Caco-2 (cell line): ENCODE measurements around the gene FAM193A. TPM values are rescaled to one million over a fixed set of nuclear protein-coding genes. Genes with fewer than 3 reads are reported as not detected.

ENCODE experiments used
- BruUV-seq: library from RNA; stranded (reverse); fragments of 400-500 nt; replicated peaks from 2 replicates; lab custom pipeline; 2021; lab: Mats Ljungman, UMichigan
- CTCF ChIA-PET: fragments of 300-600 bp; sonication (Branson Sonifier 250); formaldehyde crosslinking; loops from one replicate; lab custom pipeline; 2022; ENCODE audit warnings: antibody characterized with exemption; lab: Charles Lee
- POLR2A ChIA-PET: fragments of 300-600 bp; sonication (Branson Sonifier 250); formaldehyde crosslinking; loops from one replicate; lab custom pipeline; 2022; ENCODE audit warnings: antibody characterized with exemption; lab: Charles Lee
- DNase-seq, 2 experiments: peaks; one replicate each; pipeline versions ENCODE4 v3.0.0 to v3.0.0-alpha.2; 2020 to 2022
- H3K27me3 ChIP-seq: replicated peaks from 2 replicates; pipeline ENCODE4 v1.6.0; 2011; ENCODE audit warnings: low read length; ENCODE audit not compliant: control insufficient read depth, insufficient read depth
- H3K36me3 ChIP-seq: 2 replicates; pipeline ENCODE4 v1.5.1; 2011; ENCODE audit warnings: low read length; ENCODE audit not compliant: control insufficient read depth, insufficient read depth
- H3K4me1 ChIP-seq: fragments of 250-450 bp; sonication (Bioruptor Pico); 2 replicates; pipeline ENCODE4 v1.5.1; 2020; ENCODE audit warnings: mild to moderate bottlenecking
- H3K4me3 ChIP-seq: 2 replicates; pipeline ENCODE4 v1.5.1; 2011; ENCODE audit warnings: low read depth, mild to moderate bottlenecking, control low read depth, low read length
- H3K9me3 ChIP-seq: fragments of 250-450 bp; sonication (Bioruptor Pico); 2 replicates; pipeline ENCODE4 v1.5.1; 2020; ENCODE audit warnings: mild to moderate bottlenecking, moderate library complexity
- H3K27ac Mint-ChIP-seq: one replicate; pipeline ENCODE4 v1.8.0; 2022; ENCODE audit warnings: mixed read lengths; ENCODE audit not compliant: unreplicated experiment
- H3K27me3 Mint-ChIP-seq: one replicate; pipeline ENCODE4 v1.8.0; 2022; ENCODE audit warnings: mixed read lengths; ENCODE audit not compliant: insufficient read depth, unreplicated experiment
- H3K36me3 Mint-ChIP-seq: one replicate; pipeline ENCODE4 v1.8.0; 2022; ENCODE audit warnings: mild to moderate bottlenecking, mixed read lengths; ENCODE audit not compliant: insufficient read depth, unreplicated experiment
- H3K4me1 Mint-ChIP-seq: one replicate; pipeline ENCODE4 v1.8.0; 2022; ENCODE audit warnings: low read depth, mixed read lengths; ENCODE audit not compliant: unreplicated experiment
- H3K4me3 Mint-ChIP-seq: one replicate; pipeline ENCODE4 v1.8.0; 2022; ENCODE audit warnings: mild to moderate bottlenecking, moderate library complexity, mixed read lengths; ENCODE audit not compliant: unreplicated experiment
- H3K9me3 Mint-ChIP-seq: one replicate; pipeline ENCODE4 v1.8.0; 2022; ENCODE audit warnings: mixed read lengths; ENCODE audit not compliant: unreplicated experiment
- CTCF ChIP-seq, 2 experiments: fragments of 200-600 bp in 1 of 2; IDR thresholded peaks; 1 replicate in 1 of 2; 2 replicates in 1 of 2; pipeline versions ENCODE4 v1.5.1 to v1.8.0; 2011 to 2022; ENCODE audit warnings: antibody characterized with exemption in 1 of 2, control low read depth in 1 of 2, inconsistent platforms in 1 of 2, low read depth in 1 of 2, low read length in 1 of 2, mild to moderate bottlenecking in 1 of 2, moderate library complexity in 1 of 2; ENCODE audit not compliant: insufficient read depth in 1 of 2, severe bottlenecking in 1 of 2, unreplicated experiment in 1 of 2
- intact Hi-C: fragments of 100-400 bp; cut with micrococcal nuclease; formaldehyde crosslinking; loops from one replicate; pipeline ENCODE4 v1.10.0; 2022; ENCODE audit not compliant: unreplicated experiment
- total RNA-seq: library from RNA; stranded (reverse); gene quantifications from 2 replicates; pipeline ENCODE4 v1.2.3, GENCODE V29; 2022

Gene FAM193A
- total RNA-seq, 1 experiment from 2014 or later: 28.7 TPM

GRCh38 chr4:2598511-2599303, 62.3 kb downstream of the FAM193A start:
- BruUV-seq: no TSS peak
- Mint-ChIP-seq H3K4me3 (no peak overlapping the region), H3K4me1 (peaks cover 27% of the 10 kb centered on the region), H3K9me3 (no peaks in the 10 kb centered on the region), H3K36me3 (peaks cover 55% of the 10 kb centered on the region), H3K27ac (peak overlapping the region; percentile 56), H3K27me3 (no peaks in the 10 kb centered on the region)
- peaks cover 20% of the 10 kb centered on the region for H3K4me1 ChIP-seq
- no peaks in the 10 kb centered on the region for H3K27me3 ChIP-seq
- ChIA-PET CTCF (no interaction called here), POLR2A (no interaction called here)
- TF ChIP-seq CTCF (IDR thresholded peaks at IDR 0.05; ENCODE audit: insufficient read depth in 1 of 2, low read depth in 1 of 2, low read length in 1 of 2, severe bottlenecking in 1 of 2, unreplicated experiment in 1 of 2): no peak
- DNase-seq: no peak
- intact Hi-C loops: no loop called here
- no peaks in the 10 kb centered on the region for H3K9me3 ChIP-seq
- H3K36me3 ChIP-seq: no peaks in the 10 kb centered on the region
- no peak overlapping the region for H3K4me3 ChIP-seq

GRCh38 chr4:2599304-2599654, 62.8 kb downstream of the FAM193A start:
- H3K4me1 ChIP-seq: peaks cover 20% of the 10 kb centered on the region
- no peak overlapping the region for H3K4me3 ChIP-seq

GRCh38 chr4:2600878-2601277, 64.4 kb downstream of the FAM193A start:
- Histone ChIP-seq H3K4me1 (peaks cover 20% of the 10 kb centered on the region), H3K4me3 (no peak overlapping the region), H3K27me3 (no peaks in the 10 kb centered on the region), H3K36me3 (no peaks in the 10 kb centered on the region), H3K9me3 (no peaks in the 10 kb centered on the region)
- Mint-ChIP-seq H3K36me3 (peaks cover 68% of the 10 kb centered on the region), H3K27me3 (no peaks in the 10 kb centered on the region), H3K9me3 (no peaks in the 10 kb centered on the region), H3K4me1 (peaks cover 27% of the 10 kb centered on the region), H3K4me3 (no peak overlapping the region), H3K27ac (peak overlapping the region; percentile 8)
- DNase-seq: no peak
- intact Hi-C loops: no loop called here
- BruUV-seq: no TSS peak
- CTCF ChIA-PET: no interaction called here
- POLR2A ChIA-PET: no interaction called here
- TF ChIP-seq CTCF (IDR thresholded peaks at IDR 0.05; ENCODE audit: insufficient read depth in 1 of 2, low read depth in 1 of 2, low read length in 1 of 2, severe bottlenecking in 1 of 2, unreplicated experiment in 1 of 2): no peak

More at GRCh38 chr4:2599304-2599654, 62.8 kb downstream of the FAM193A start:
- ChIA-PET CTCF (no interaction called here), POLR2A (no interaction called here)
- Histone ChIP-seq H3K36me3 (no peaks in the 10 kb centered on the region), H3K9me3 (no peaks in the 10 kb centered on the region), H3K27me3 (no peaks in the 10 kb centered on the region)
- BruUV-seq: no TSS peak
- peaks cover 27% of the 10 kb centered on the region for H3K4me1 Mint-ChIP-seq
- no peak overlapping the region for H3K4me3 Mint-ChIP-seq
- no peaks in the 10 kb centered on the region for H3K9me3 Mint-ChIP-seq
- peak overlapping the region; percentile 56 for H3K27ac Mint-ChIP-seq
- TF ChIP-seq CTCF (IDR thresholded peaks at IDR 0.05; ENCODE audit: insufficient read depth in 1 of 2, low read depth in 1 of 2, low read length in 1 of 2, severe bottlenecking in 1 of 2, unreplicated experiment in 1 of 2): no peak
- H3K36me3 Mint-ChIP-seq: peaks cover 60% of the 10 kb centered on the region
- DNase-seq: no peak
- intact Hi-C loops: no loop called here
- H3K27me3 Mint-ChIP-seq: no peaks in the 10 kb centered on the region
